ENCODE measurements around the gene PRKCSH.
A peak's percentile ranks its signal among the peaks of the same experiment; 100 is the strongest.

Gene PRKCSH

DNA sequence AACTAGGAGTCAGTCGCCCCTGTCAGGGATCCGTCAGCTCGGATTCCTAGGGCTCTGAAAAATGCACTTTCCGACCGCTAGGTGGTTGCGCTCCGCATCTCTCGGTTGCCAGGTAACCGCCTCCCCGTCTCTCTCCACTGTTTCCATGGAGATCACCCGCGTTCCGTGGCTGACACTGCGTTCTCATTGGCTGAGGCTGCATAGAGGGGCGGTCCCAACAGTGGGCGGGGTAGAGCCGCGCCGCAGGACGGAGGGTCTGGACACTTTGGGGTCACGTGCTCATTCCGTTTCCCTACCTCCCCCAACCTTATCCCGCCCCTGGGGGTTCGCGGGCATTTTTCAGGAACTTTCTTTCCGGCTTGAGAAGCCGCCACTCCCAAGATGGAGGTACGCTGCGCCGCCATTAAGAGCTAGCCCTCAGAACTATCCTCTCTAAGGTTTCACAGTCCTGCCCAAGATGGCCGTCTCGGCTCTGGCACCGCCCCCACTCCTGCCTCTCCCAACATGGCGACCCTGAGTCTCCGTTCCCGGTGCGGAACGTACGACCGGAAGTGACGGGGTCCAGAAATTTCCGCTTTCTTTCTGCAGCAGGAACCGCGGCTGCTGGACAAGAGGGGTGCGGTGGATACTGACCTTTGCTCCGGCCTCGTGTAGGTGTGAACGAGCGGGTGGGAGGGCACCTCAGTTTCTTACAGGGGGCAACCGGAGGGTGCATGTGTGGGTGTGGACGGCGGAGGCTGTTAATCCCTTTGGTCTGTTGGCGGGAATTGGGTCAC is at the start of gene PRKCSH, which contains the start of gene ODAD3 (continued):
- TF ChIP-seq ZNF664 (tag by site-specific recombination; IDR thresholded peaks at IDR 0.05): no peak
- no peak for TF ChIP-seq ZNF626 (tag by site-specific recombination; IDR thresholded peaks at IDR 0.05)
- TF ChIP-seq, protein P1, sequence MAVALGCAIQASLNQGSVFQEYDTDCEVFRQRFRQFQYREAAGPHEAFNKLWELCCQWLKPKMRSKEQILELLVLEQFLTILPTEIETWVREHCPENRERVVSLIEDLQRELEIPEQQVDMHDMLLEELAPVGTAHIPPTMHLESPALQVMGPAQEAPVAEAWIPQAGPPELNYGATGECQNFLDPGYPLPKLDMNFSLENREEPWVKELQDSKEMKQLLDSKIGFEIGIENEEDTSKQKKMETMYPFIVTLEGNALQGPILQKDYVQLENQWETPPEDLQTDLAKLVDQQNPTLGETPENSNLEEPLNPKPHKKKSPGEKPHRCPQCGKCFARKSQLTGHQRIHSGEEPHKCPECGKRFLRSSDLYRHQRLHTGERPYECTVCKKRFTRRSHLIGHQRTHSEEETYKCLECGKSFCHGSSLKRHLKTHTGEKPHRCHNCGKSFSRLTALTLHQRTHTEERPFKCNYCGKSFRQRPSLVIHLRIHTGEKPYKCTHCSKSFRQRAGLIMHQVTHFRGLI (tag by site-specific recombination; IDR thresholded peaks at IDR 0.05): no peak
- no peak for TF ChIP-seq ZNF266 (tag by site-specific recombination; IDR thresholded peaks at IDR 0.05; ENCODE audit: low read depth)
- TF ChIP-seq KLF1 (tag by site-specific recombination; IDR thresholded peaks at IDR 0.05): no peak
- no peak for TF ChIP-seq ZNF510 (tag by site-specific recombination; IDR thresholded peaks at IDR 0.05; ENCODE audit: insufficient replicate concordance)
- TF ChIP-seq, protein P2, sequence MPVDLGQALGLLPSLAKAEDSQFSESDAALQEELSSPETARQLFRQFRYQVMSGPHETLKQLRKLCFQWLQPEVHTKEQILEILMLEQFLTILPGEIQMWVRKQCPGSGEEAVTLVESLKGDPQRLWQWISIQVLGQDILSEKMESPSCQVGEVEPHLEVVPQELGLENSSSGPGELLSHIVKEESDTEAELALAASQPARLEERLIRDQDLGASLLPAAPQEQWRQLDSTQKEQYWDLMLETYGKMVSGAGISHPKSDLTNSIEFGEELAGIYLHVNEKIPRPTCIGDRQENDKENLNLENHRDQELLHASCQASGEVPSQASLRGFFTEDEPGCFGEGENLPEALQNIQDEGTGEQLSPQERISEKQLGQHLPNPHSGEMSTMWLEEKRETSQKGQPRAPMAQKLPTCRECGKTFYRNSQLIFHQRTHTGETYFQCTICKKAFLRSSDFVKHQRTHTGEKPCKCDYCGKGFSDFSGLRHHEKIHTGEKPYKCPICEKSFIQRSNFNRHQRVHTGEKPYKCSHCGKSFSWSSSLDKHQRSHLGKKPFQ (tag by site-specific recombination; IDR thresholded peaks at IDR 0.05): peak; percentile 84
- no peak for TF ChIP-seq ZNF138 (tag by site-specific recombination; IDR thresholded peaks at IDR 0.05; ENCODE audit: borderline replicate concordance)
- peak; percentile 23; the same call in 1 of the 2 replicates for TF ChIP-seq ZIC2 (tag by site-specific recombination; IDR thresholded peaks at IDR 0.05)
- TF ChIP-seq ZNF530 (tag by site-specific recombination; IDR thresholded peaks at IDR 0.05; ENCODE audit: low read depth): no peak
- TF ChIP-seq, protein P3, sequence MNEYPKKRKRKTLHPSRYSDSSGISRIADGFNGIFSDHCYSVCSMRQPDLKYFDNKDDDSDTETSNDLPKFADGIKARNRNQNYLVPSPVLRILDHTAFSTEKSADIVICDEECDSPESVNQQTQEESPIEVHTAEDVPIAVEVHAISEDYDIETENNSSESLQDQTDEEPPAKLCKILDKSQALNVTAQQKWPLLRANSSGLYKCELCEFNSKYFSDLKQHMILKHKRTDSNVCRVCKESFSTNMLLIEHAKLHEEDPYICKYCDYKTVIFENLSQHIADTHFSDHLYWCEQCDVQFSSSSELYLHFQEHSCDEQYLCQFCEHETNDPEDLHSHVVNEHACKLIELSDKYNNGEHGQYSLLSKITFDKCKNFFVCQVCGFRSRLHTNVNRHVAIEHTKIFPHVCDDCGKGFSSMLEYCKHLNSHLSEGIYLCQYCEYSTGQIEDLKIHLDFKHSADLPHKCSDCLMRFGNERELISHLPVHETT (tag by site-specific recombination; IDR thresholded peaks at IDR 0.05): peak; percentile 85
- TF ChIP-seq ZNF404 (tag by site-specific recombination; IDR thresholded peaks at IDR 0.05): no peak
- TF ChIP-seq RBAK (tag by site-specific recombination; IDR thresholded peaks at IDR 0.05): no peak
- no peak for TF ChIP-seq ZNF792 (tag by site-specific recombination; IDR thresholded peaks at IDR 0.05)
- TF ChIP-seq ZNF324 (tag by site-specific recombination; IDR thresholded peaks at IDR 0.05): peak; percentile 68; the same call in 1 of the 2 replicates
- TF ChIP-seq SCRT2 (tag by site-specific recombination; IDR thresholded peaks at IDR 0.05): no peak
- TF ChIP-seq ZBTB20 (tag by site-specific recombination; IDR thresholded peaks at IDR 0.05): peak; percentile 52; the same call in 1 of the 2 replicates
- TF ChIP-seq, protein P4, sequence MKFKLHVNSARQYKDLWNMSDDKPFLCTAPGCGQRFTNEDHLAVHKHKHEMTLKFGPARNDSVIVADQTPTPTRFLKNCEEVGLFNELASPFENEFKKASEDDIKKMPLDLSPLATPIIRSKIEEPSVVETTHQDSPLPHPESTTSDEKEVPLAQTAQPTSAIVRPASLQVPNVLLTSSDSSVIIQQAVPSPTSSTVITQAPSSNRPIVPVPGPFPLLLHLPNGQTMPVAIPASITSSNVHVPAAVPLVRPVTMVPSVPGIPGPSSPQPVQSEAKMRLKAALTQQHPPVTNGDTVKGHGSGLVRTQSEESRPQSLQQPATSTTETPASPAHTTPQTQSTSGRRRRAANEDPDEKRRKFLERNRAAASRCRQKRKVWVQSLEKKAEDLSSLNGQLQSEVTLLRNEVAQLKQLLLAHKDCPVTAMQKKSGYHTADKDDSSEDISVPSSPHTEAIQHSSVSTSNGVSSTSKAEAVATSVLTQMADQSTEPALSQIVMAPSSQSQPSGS (tag by site-specific recombination; IDR thresholded peaks at IDR 0.05; ENCODE audit: low read depth): no peak
- TF ChIP-seq, protein P5, sequence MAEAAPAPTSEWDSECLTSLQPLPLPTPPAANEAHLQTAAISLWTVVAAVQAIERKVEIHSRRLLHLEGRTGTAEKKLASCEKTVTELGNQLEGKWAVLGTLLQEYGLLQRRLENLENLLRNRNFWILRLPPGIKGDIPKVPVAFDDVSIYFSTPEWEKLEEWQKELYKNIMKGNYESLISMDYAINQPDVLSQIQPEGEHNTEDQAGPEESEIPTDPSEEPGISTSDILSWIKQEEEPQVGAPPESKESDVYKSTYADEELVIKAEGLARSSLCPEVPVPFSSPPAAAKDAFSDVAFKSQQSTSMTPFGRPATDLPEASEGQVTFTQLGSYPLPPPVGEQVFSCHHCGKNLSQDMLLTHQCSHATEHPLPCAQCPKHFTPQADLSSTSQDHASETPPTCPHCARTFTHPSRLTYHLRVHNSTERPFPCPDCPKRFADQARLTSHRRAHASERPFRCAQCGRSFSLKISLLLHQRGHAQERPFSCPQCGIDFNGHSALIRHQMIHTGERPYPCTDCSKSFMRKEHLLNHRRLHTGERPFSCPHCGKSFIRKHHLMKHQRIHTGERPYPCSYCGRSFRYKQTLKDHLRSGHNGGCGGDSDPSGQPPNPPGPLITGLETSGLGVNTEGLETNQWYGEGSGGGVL (tag by site-specific recombination; IDR thresholded peaks at IDR 0.05): peak; percentile 81
- TF ChIP-seq, protein P6, sequence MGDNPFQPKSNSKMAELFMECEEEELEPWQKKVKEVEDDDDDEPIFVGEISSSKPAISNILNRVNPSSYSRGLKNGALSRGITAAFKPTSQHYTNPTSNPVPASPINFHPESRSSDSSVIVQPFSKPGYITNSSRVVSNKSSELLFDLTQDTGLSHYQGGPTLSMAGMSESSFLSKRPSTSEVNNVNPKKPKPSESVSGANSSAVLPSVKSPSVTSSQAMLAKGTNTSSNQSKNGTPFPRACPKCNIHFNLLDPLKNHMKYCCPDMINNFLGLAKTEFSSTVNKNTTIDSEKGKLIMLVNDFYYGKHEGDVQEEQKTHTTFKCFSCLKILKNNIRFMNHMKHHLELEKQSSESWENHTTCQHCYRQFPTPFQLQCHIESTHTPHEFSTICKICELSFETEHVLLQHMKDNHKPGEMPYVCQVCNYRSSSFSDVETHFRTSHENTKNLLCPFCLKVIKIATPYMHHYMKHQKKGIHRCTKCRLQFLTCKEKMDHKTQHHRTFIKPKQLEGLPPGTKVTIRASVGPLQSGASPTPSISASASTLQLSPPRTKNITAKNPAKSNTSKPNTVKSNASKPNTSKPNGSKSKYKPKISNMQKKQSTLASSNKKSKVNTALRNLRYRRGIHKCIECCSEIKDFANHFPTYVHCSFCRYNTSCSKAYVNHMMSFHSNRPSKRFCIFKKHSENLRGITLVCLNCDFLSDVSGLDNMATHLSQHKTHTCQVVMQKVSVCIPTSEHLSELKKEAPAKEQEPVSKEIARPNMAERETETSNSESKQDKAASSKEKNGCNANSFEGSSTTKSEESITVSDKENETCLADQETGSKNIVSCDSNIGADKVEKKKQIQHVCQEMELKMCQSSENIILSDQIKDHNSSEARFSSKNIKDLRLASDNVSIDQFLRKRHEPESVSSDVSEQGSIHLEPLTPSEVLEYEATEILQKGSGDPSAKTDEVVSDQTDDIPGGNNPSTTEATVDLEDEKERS (tag by site-specific recombination; IDR thresholded peaks at IDR 0.05): 0 out of 2 replicates have a peak, but pooled peaks have one; percentile 48
- TF ChIP-seq ZNF184 (tag by site-specific recombination; IDR thresholded peaks at IDR 0.05): no peak
- TF ChIP-seq, protein P7, sequence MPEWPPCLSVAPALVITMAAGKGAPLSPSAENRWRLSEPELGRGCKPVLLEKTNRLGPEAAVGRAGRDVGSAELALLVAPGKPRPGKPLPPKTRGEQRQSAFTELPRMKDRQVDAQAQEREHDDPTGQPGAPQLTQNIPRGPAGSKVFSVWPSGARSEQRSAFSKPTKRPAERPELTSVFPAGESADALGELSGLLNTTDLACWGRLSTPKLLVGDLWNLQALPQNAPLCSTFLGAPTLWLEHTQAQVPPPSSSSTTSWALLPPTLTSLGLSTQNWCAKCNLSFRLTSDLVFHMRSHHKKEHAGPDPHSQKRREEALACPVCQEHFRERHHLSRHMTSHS (tag by site-specific recombination; IDR thresholded peaks at IDR 0.05): no peak
- TF ChIP-seq, protein P8, sequence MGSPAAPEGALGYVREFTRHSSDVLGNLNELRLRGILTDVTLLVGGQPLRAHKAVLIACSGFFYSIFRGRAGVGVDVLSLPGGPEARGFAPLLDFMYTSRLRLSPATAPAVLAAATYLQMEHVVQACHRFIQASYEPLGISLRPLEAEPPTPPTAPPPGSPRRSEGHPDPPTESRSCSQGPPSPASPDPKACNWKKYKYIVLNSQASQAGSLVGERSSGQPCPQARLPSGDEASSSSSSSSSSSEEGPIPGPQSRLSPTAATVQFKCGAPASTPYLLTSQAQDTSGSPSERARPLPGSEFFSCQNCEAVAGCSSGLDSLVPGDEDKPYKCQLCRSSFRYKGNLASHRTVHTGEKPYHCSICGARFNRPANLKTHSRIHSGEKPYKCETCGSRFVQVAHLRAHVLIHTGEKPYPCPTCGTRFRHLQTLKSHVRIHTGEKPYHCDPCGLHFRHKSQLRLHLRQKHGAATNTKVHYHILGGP (tag by site-specific recombination; IDR thresholded peaks at IDR 0.05): no peak
